DMS 273 (cell line): Measurements from ENCODE around the gene SIX1.

Source experiments
- DNase-seq: peaks from one replicate; lab custom pipeline; 2025; ENCODE audit not compliant: unreplicated experiment; lab: John Stamatoyannopoulos, UW

Gene SIX1

GRCh38 chr14:60596139-60596538, 53.1 kb downstream of the SIX1 start:
- no peak for DNase-seq

- DNase-seq = no peak
Observed at GRCh38 chr14:60594062-60594461, 55.2 kb downstream of the SIX1 start.
